Activated CD8-positive, alpha-beta memory T cell treated with anti-CD3 and anti-CD28 coated beads, Interleukin-2, amount 50 U/mL, for 4 hours (primary cell): Measurements from ENCODE around the gene CYP21A2.
A peak's percentile ranks its signal among the peaks of the same experiment; 100 is the strongest.

ENCODE experiments used
- DNase-seq: peaks from one replicate; pipeline ENCODE4 v3.0.0-alpha.2; 2020

CYP21A2 gene

GRCh38 chr6:32084780-32085179 is 46.6 kb downstream of the CYP21A2 start:
- no peak for DNase-seq

DNA sequence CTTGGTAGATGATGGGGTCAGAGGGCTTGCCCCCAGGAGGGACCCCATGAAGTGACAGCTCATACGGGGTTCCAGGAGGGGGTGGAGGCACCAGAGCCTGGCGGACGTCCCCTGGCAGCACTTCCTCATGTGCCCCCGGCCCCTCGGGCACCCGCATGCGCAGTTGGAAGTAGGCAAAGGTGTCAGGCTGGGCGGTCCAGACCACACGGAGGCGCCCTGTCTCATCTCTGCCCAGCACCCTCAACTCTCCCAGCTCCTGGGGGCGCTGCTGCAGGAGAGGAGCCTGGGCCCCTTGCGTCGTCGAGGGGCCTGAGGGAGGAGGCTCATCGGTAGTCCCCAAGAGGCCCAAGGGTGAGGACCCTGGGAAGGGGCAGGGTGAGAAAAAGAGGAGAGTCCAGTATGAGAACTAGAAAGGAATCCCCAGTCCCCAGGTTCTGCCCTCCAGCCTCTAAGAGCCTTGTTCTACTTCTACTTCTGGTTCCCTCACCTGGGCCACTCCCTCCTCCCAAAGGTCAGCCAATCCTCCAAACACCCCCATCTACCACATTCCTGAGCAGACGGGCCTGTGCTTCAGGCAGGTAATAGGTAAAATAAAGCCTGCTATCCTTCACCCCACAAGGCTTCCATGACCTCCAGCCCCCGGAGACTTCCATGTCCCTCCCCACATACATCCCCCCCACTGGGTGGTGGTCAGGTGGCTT is 47.7 kb downstream of the CYP21A2 start:
- no peak for DNase-seq

GRCh38 chr6:32086661-32087573 is 48.7 kb downstream of the CYP21A2 start:
- no peak for DNase-seq

DNA sequence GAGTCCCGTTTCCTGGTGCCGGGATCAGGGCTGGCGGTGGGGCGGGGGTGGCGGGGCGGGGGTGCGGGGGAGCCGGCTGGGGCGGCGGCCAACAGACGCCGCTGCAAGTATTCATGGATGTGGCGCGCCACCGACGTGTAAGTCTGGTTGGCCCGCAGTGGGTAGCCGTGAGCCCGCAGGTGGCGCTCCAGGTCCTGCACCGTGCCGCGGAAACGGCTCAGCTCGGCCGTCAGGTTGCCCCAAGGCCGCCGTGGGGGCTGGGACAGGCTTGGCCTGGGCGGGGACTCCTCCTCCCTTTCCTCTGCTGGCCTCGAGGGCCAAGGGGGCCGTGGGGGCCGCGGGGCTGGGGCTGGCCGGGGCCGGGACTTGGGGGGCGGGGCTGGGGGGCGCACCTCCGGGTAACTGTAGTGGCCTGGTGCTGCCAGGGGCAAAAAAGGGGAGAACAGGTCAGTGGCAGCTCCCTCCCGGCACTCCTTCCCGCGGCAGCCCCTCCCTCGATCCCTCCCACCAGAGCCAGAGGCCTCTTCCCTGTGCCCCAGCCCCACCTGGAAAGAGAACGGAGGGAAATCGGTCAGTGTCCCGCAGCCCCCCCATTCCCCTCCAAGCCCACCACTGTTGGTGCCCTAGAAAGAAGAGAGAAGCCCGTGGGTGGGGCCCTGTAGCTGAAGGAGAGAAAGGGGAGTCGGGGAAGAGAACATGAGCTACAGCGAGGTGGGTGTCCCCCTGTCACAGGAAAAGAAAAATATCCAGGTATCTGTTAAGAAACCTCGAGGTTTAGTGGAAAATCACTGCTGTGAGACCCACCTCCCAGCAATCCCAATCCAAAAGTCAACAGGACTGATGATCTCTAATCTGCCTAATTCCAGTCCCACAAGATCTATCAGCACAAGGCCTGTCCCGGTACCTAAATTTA is 49.6 kb downstream of the CYP21A2 start:
- peak; percentile 70 for DNase-seq

GRCh38 chr6:32088487-32089049 is 50.4 kb downstream of the CYP21A2 start:
- DNase-seq = no peak

DNA sequence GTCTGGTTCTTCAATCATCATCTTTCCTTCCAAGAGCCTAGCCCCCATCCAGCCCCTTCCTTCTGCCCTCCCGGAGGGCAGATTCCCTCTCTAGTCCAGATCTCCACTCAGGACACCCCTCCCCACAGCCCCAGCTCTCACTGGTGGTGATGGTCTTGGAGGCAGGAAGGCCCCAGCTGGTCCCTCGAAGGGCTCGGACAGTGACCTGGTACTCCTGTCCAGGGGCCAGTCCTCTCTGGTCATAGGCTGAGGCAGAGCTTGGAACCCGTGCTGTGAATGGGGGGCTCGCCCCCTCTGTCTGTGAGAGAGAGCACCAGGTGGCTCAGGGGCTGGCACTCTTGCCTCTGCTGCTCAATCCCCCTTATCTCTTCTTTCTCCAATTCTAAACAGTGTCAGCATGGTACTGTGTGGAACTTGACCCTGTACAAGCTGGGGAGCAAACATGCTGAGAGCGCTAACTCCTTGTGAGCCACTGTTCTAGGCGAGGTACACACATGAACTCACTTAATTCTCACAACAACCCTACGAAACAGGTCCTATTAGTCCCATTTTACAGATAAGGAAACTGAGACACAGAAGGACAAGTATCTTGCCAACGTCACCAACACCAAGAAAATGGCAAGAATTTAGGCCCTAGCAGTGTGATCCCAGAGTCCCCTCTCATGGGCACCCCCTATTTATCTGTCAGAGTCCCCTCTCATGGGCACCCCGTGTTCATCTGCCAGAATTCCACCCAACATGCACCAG is 51.0 kb downstream of the CYP21A2 start:
- DNase-seq = no peak
